Omental fat pad (tissue), 4 donors: ENCODE results near the gene GRM7. TPM values are rescaled to one million over a fixed set of nuclear protein-coding genes. Genes with fewer than 3 reads are reported as not detected.

Experiments
- ATAC-seq: fragments of 150-250 bp; one replicate; pipeline ENCODE4 v1.9.1; 2016; ENCODE audit warnings: mild to moderate bottlenecking, moderate library complexity; ENCODE audit not compliant: low FRiP score
- DNase-seq: peaks from one replicate; pipeline ENCODE4 v3.0.0-alpha.2; 2019; ENCODE audit warnings: low spot score
- CTCF ChIP-seq, 3 donors: fragments of 450-650 bp; IDR thresholded peaks; one replicate each; pipeline ENCODE4 v1.5.1; 2016 to 2017; ENCODE audit warnings: antibody characterized with exemption in 3 of 3, mild to moderate bottlenecking in 3 of 3, moderate library complexity in 2 of 3
- total RNA-seq, 4 donors: library from RNA; depleted of rRNA; stranded (reverse); fragments of >200 nt; gene quantifications; one replicate each; pipeline ENCODE4 v1.1.0, GENCODE V29; 2016

Gene GRM7
- total RNA-seq, 4 donors from 2014 or later = 0.12 to 0.82 (median 0.28) TPM; not detected in 1

GRCh38 chr3:7697548-7697947, 836.6 kb downstream of the GRM7 start:
- TF ChIP-seq CTCF (IDR thresholded peaks at IDR 0.05) = no peak
- no peak for DNase-seq
- no peak for ATAC-seq

GRCh38 chr3:7700539-7700938, 839.6 kb downstream of the GRM7 start:
- DNase-seq (no peak), ATAC-seq (no peak)
- no peak for TF ChIP-seq CTCF (IDR thresholded peaks at IDR 0.05)

GRCh38 chr3:7700977-7701376, 840.1 kb downstream of the GRM7 start:
- ATAC-seq (no peak), DNase-seq (no peak)
- TF ChIP-seq CTCF (IDR thresholded peaks at IDR 0.05) = no peak

GRCh38 chr3:7707187-7707586, 846.3 kb downstream of the GRM7 start:
- ATAC-seq (no peak), DNase-seq (no peak)
- no peak for TF ChIP-seq CTCF (IDR thresholded peaks at IDR 0.05)

GRCh38 chr3:7709376-7710082, 848.6 kb downstream of the GRM7 start:
- TF ChIP-seq CTCF (IDR thresholded peaks at IDR 0.05) = no peak
- ATAC-seq (no peak), DNase-seq (no peak)

- ATAC-seq = no peak
- no peak for DNase-seq
Observed at GRCh38 chr3:7710284-7710683, 849.4 kb downstream of the GRM7 start.

More at GRCh38 chr3:7710284-7710683, 849.4 kb downstream of the GRM7 start:
- no peak for TF ChIP-seq CTCF (IDR thresholded peaks at IDR 0.05)
